ENCODE results near the gene DPP10. TPM values are rescaled to one million over a fixed set of nuclear protein-coding genes. Genes with fewer than 3 reads are reported as not detected.

DPP10 gene
- total and polyA plus RNA-seq, 10 of the 15 experiments (the other 5 are each of a cell fraction or from before 2014, with no cell fraction given): not detected

- in situ Hi-C loops (cut with MboI) (no loop called here), intact Hi-C loops (cut with micrococcal nuclease; ENCODE audit: unreplicated experiment) (no loop called here)
- CTCF ChIA-PET: no interaction called here
- WGBS (ENCODE audit: insufficient coverage, insufficient replicate concordance, low lambda C conversion rate, missing lambda C conversion rate): 38% methylated on average over 7 of the region's 7 CpGs
- Histone ChIP-seq H3K4me3 (no peak overlapping the region), H4K20me1 (ENCODE audit: control insufficient read depth, insufficient read depth) (no peaks in the 10 kb centered on the region), H3K36me3 (ENCODE audit: control insufficient read depth in 2 of 2, insufficient read depth in 2 of 2, low read length in 1 of 2) (no peaks in the 10 kb centered on the region), H2AFZ (ENCODE audit: control insufficient read depth, low read depth, low read length) (no peak overlapping the region), H3K79me2 (ENCODE audit: control insufficient read depth, insufficient read depth, low read length) (no peaks in the 10 kb centered on the region), H3K27ac (ENCODE audit: control insufficient read depth, insufficient read depth) (no peak overlapping the region), H3K9ac (ENCODE audit: control insufficient read depth, insufficient read depth, low read length) (no peak overlapping the region), H3K27me3 (replicated peaks in 1 of 2; ENCODE audit: control insufficient read depth in 2 of 2, insufficient read depth in 2 of 2, low read length in 1 of 2) (no peaks in the 10 kb centered on the region), H3K4me2 (ENCODE audit: control insufficient read depth, insufficient read depth) (no peak overlapping the region), H3K4me1 (ENCODE audit: control insufficient read depth, insufficient read depth, low read length) (no peaks in the 10 kb centered on the region), H3K9me3 (replicated peaks; ENCODE audit: control insufficient read depth, insufficient read depth, low read length) (no peaks in the 10 kb centered on the region)
- RAD21 ChIA-PET (ENCODE audit: unreplicated experiment): no interaction called here
- DNase-seq (ENCODE audit: low read depth, low spot score) (no peak), FAIRE-seq (no peak), ATAC-seq (no peak)
- BruUV-seq (replicated peaks): no TSS peak
- SMC1A ChIA-PET (ENCODE audit: uncharacterized antibody, unreplicated experiment): no interaction called here
- no peak for TF ChIP-seq HDAC6 (IDR thresholded peaks at IDR 0.05; ENCODE audit: unreplicated experiment)
- no peak for TF ChIP-seq ZNF207 (IDR thresholded peaks at IDR 0.05; ENCODE audit: borderline replicate concordance)
- TF ChIP-seq KLF5 (IDR thresholded peaks at IDR 0.05; ENCODE audit: partially characterized antibody): no peak
- no peak for TF ChIP-seq IRF3 (IDR thresholded peaks at IDR 0.05)
- no peak for TF ChIP-seq SUZ12 (IDR thresholded peaks at IDR 0.05; ENCODE audit: unreplicated experiment)
- TF ChIP-seq LARP7 (IDR thresholded peaks at IDR 0.05): no peak
- TF ChIP-seq ZSCAN29 (IDR thresholded peaks at IDR 0.05): no peak
- no peak for TF ChIP-seq NFIC (IDR thresholded peaks at IDR 0.05; ENCODE audit: low read depth, low read length)
- no peak for TF ChIP-seq PAX5 (IDR thresholded peaks at IDR 0.05; ENCODE audit: borderline replicate concordance, low read depth, low read length)
- TF ChIP-seq ETV6 (conservative IDR thresholded peaks at IDR 0.05 in 1 of 2, IDR thresholded peaks at IDR 0.05 in 1 of 2; ENCODE audit: borderline replicate concordance in 1 of 2, low read depth in 1 of 2): no peak
- TF ChIP-seq RUNX3 (IDR thresholded peaks at IDR 0.05; ENCODE audit: low read length): no peak
- no peak for TF ChIP-seq SUPT20H (IDR thresholded peaks at IDR 0.05; ENCODE audit: borderline replicate concordance, control insufficient read depth, low read depth, low read length)
- no peak for TF ChIP-seq SMC3 (IDR thresholded peaks at IDR 0.05; ENCODE audit: borderline replicate concordance, low read length)
- no peak for TF ChIP-seq JUND (IDR thresholded peaks at IDR 0.05; ENCODE audit: low read depth, low read length)
- POLR2A ChIA-PET: no interaction called here
Observed at GRCh38 chr2:114628481-114628880, 186.0 kb downstream of the DPP10 start.

Data from GM12878 (cell line).